H4 (cell line): Measurements from ENCODE around the gene CPAMD8. TPM values are rescaled to one million over a fixed set of nuclear protein-coding genes. Genes with fewer than 3 reads are reported as not detected.

Experiments
- DNase-seq: peaks from one replicate; pipeline ENCODE4 v3.0.0-alpha.2; 2015; ENCODE audit warnings: low spot score
- total RNA-seq: library from RNA; depleted of rRNA; stranded (reverse); fragments of >200 nt; shearing (Covaris generic); gene quantifications from 2 replicates; pipeline ENCODE4 v1.2.3, GENCODE V29; 2014

Gene CPAMD8
- total RNA-seq, 1 experiment from 2014 or later = not detected

DNA sequence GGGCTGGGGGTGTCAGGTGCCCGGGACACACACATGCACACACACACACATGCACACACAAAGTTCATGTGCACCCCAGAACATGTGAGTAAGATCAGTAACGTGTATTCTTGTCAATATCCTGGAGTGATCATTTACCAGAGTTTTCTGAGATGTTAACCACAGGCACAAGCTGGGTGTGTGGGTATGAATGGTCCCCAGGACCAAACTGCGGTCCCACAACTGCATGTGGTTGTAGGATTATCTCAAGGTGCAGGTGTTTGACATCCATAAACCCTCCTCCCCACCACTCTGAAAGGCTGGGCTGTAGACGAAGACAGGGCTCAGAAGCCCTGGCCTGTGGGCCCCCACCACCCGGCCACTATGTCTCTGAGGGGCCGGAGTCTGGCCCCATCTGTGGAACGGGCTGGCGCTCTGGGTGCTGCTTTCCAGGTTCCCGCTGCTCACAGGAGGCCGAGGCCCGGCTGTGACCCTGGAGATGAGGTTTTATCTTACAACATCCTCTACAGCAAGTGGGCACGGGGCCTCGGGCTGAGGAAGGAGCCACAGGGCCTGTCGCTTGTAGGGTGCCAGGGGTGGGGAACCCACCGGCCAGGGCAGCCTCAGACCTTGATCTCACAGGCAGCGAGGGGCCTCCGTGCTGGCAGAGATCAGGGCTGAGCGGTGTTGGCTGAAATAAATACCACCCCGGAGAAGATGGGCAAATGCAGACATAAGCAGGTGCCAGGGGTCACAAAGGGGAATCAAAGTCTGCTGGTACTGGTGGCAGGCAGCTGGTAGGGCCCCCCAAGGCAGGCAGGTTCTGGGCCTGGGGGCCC, 133.5 kb downstream of the CPAMD8 start:
- DNase-seq = no peak

DNA sequence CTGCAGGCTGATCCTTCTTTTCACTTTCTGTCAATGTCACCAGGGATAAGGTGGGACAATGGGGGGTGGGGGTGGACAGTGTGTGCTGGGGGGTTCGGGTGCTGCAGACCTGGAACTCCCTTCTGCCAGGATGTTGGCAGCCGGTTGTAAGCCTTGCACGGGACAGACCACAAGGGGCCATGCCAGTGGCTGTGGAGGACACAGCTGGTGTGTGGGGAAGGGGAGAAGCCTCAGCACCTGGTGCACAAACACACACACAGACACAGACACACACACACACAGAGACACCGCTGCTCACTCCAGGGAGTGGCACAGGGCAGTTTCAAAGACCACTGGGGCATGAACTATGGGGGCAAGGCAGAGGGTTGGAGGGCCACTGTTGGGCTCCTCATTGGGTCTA, 134.2 kb downstream of the CPAMD8 start:
- DNase-seq = no peak

DNA sequence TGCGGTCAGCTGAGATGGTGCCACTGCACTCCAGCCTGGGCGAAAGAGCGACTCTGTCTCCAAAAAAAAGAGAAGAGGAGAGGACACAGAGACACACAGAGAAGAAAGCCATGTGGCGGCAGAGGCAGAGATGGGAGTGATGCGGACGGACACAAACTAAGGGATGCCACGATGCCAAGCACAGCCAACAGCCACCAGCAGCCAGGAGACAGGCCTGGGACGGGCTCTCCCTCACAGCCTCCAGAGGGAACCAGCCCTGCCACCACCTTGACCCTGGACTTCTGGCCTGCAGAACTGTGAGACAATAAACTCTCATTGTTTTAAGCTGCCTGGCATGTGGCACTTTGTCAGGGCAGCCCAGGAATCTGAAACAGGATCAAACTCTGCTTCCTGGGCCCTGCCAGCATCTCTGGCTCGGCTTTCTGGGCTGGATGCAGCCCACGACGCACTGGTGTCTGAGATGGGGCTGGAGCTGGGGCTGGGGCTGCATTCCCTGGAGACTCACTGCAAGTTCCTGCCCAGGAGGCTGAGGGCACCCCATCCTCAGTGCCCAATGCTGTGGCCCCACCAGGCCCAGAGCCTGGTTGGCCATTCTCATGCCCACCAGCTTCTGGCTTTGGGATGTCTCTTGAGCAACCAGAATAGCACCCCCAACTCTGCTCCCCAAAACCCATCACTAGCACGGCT, 134.8 kb downstream of the CPAMD8 start:
- DNase-seq = no peak

- no peak for DNase-seq
Observed at GRCh38 chr19:16890461-16891184, 136.0 kb downstream of the CPAMD8 start.

- DNase-seq = no peak
Observed at GRCh38 chr19:16889883-16890460, 136.6 kb downstream of the CPAMD8 start.

GRCh38 chr19:16889366-16889882, 137.2 kb downstream of the CPAMD8 start:
- DNase-seq = no peak

- DNase-seq = peak; percentile 81
Observed at GRCh38 chr19:16888629-16889365, 137.8 kb downstream of the CPAMD8 start, which contains the start of gene F2RL3. F2RL3 (plus strand) TSS chr19:16888999; CDS start chr19:16889190, 191 bp downstream.

DNA sequence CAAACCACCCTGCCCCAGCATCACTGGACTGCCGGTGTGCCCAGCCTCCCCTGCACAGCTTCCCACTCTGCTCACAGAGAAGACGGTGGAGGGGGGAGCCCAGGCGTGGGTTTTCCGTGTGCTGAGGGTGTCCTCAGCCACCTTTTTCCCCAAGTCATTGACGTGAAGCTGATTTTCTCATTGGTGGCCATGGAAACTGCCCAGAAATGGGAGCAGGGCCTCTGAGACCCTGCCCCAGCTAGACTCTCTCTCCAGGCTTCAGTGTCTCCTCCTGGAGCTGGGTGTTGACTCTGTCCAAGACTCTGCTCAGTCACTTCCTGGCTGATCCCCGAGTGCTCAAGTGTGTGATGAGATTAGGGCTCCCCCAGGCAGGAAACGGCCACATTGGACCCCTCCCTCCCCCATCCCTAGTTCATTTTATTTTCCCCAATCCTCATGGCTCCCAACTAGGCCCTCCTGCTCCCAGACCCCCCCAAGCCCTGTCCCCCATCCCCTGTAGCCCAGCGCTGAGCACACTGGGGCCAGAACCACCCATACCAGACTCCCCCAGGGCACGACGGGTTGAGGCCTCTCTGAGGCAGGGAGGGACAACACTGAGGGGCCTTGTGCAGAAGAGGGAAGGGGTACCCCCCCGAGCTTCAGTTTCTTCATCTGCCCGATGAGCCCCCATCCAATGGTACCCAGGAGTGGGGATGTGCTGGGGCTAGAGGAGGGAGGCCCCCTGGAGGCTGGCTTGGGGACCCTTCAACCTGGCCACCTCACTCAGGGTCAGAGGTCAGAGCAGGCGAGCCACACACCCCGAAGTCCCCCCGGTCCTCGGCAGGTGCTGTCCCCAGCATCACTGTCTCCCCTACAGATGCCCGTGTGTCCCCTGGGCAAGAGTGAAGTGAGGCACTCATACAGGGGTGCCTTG, 139.0 kb downstream of the CPAMD8 start:
- DNase-seq = no peak

DNA sequence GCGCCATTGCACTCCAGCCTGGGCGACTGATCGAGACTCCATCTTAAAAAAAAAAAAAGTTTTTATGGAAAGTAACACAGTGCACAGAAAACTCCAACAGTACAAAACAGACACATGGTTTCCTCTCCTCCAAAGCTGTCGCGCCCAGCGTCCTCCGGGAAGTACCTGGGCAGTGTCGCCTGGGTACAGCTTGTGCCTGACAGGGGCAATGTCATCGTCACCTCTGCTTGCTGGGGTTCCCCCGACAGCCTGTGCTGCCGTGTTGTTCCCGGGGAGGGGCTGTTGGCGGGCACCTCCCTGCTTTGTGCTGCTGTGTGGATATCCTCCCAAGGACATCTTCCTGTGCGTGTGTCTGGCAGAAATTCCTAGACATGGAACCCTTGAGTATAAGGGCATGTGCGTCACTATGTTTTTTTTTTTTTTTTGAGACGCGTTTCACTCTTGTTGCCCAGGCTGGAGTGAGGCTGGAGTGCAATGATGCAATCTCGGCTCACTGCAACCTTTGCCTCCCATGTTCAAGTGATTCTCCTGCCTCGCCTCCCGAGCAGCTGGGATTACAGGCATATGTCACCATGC, 140.2 kb downstream of the CPAMD8 start:
- DNase-seq = peak; percentile 73

- DNase-seq = no peak
Observed at GRCh38 chr19:16885166-16885565, 141.4 kb downstream of the CPAMD8 start.

- no peak for DNase-seq
Observed at GRCh38 chr19:16883522-16883921, 143.1 kb downstream of the CPAMD8 start.

DNA sequence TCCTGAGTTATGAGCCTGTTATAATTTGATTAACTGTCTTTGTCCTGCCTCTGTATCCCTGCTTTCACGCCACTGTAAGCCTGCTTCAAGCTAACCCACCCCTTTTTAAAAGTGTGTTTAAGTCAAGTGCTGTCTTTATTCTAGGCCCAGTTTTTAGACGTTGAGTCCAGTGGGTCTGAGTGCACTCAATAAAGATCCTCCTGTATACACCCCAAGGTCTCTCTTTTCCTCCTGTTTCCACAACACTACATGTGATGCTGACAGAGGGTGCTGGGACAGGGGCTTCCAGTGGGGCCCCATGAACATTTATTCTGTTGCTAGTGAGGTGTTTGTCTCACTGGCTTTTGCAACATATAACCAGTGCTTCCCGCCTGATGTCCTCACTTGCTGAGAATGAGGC, 144.5 kb downstream of the CPAMD8 start:
- no peak for DNase-seq

GRCh38 chr19:16880884-16881554, 145.6 kb downstream of the CPAMD8 start:
- DNase-seq = no peak

DNA sequence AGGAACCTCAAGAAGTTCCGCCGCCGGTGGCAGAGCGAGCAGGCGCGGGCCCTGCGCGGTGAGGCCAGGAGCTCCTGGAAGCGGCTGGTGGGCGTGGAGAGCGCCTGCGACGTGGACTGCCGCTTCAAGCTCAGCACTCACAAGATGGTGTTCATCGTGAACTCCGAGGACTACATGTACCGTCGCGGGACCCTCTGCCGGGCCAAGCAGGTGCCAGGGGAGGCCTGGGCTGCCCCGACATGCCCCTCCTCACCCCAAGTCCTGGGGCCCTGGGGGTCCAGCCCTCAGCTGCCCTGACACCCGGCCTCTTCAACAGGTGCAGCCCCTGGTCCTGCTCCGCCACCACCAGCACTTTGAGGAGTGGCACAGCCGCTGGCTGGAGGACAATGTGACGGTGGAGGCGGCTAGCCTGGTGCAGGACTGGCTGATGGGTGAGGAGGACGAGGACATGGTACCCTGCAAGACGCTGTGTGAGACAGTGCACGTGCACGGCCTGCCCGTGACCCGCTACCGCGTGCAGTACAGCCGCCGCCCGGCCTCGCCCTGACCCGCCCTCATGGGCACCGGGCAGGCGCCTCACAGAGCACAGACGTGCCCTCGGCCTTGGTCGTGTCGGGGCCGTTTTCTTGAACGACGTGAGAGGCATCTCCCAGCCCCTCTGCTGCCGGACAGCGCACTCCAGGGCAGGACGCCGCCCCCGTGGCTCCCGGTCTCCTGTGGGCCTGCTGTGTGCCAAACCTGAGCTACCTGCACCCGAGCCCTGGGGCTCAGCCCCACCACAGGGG, 148.2 kb downstream of the CPAMD8 start:
- DNase-seq = no peak

GRCh38 chr19:16877581-16877980, 149.0 kb downstream of the CPAMD8 start:
- DNase-seq = no peak

GRCh38 chr19:16876904-16877361, 149.7 kb downstream of the CPAMD8 start:
- no peak for DNase-seq

DNA sequence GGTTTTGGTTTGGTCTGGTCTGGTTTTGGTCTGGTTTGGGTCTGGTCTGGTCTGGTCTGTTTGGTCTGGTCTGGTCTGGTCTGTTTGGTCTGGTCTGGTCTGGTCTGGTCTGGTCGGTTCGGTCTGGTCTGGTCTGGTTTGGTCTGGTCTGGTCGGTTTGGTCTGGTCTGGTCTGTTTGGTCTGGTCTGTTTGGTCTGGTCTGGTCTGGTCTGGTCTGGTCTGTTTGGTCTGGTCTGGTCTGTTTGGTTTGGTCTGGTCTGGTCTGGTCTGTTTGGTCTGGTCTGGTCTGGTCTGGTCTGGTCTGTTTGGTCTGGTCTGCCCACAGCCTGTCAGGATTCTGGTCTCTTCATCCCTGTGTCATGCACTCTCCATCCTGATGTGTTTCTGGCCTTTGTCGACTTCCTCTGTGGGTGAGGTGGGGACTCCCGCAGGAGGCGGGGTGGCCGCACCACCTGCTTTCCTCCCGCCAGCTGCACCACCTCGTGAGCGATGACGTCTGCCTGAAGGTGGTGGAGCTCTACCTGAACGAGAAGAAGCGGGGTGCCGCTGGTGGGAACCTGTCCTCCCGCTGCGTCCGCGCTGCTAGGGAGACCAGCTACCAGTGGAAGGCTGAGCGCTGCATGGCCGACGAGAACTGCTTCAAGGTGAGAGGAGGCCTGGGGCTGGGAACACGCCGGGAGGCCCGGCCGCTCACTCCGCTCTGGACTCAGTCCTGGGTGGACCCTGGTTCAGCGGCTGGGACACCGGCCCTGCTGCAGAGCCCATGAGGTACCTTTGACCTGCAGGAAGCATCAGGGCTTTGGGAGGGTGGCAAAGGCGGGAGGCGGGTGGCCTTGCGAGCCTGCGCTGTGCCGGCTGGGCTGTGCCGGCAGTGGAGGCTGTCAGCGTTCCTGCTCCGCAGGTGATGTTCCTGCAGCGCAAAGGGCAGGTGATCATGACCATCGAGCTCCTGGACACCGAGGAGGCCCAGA, 150.7 kb downstream of the CPAMD8 start:
- no peak for DNase-seq
